ENCODE results near the gene SERPINA12.

SERPINA12 gene, protein sequence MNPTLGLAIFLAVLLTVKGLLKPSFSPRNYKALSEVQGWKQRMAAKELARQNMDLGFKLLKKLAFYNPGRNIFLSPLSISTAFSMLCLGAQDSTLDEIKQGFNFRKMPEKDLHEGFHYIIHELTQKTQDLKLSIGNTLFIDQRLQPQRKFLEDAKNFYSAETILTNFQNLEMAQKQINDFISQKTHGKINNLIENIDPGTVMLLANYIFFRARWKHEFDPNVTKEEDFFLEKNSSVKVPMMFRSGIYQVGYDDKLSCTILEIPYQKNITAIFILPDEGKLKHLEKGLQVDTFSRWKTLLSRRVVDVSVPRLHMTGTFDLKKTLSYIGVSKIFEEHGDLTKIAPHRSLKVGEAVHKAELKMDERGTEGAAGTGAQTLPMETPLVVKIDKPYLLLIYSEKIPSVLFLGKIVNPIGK

GRCh38 chr14:94509356-94509755 is at the start of gene SERPINA12:
Gene SERPINA12, minus strand, starts transcription at chr14:94509469. Its CDS starts 11,072 bp downstream, at chr14:94498397.
- no peaks in the 10 kb centered on the region for H3K36me3 ChIP-seq (ENCODE audit: control insufficient read depth, insufficient read depth, low read length)
- H3K27ac ChIP-seq (ENCODE audit: low read depth, low read length): no peak within 1 kb of the TSS
- H3K9me3 ChIP-seq (ENCODE audit: control insufficient read depth, insufficient read depth, low read length): no peaks in the 10 kb centered on the region
- H3K4me1 ChIP-seq (ENCODE audit: control insufficient read depth, insufficient read depth, low read length): no peaks in the 10 kb centered on the region
- H3K4me3 ChIP-seq (ENCODE audit: low read depth, low read length): no peak within 1 kb of the TSS
- H3K9ac ChIP-seq (ENCODE audit: low read depth, low read length): no peak within 1 kb of the TSS
- H3K27me3 ChIP-seq (ENCODE audit: control insufficient read depth, insufficient read depth, low read length): no peaks in the 10 kb centered on the region

- Histone ChIP-seq H3K4me3 (ENCODE audit: low read depth, low read length) (no peak overlapping the region), H3K27me3 (ENCODE audit: control insufficient read depth, insufficient read depth, low read length) (no peaks in the 10 kb centered on the region), H3K9ac (ENCODE audit: low read depth, low read length) (no peak overlapping the region), H3K27ac (ENCODE audit: low read depth, low read length) (no peak overlapping the region), H3K9me3 (ENCODE audit: control insufficient read depth, insufficient read depth, low read length) (no peaks in the 10 kb centered on the region), H3K36me3 (ENCODE audit: control insufficient read depth, insufficient read depth, low read length) (no peaks in the 10 kb centered on the region), H3K4me1 (ENCODE audit: control insufficient read depth, insufficient read depth, low read length) (no peaks in the 10 kb centered on the region)
These were observed 49.6 kb upstream of the SERPINA12 start for GRCh38 chr14:94558842-94559241.

DNA sequence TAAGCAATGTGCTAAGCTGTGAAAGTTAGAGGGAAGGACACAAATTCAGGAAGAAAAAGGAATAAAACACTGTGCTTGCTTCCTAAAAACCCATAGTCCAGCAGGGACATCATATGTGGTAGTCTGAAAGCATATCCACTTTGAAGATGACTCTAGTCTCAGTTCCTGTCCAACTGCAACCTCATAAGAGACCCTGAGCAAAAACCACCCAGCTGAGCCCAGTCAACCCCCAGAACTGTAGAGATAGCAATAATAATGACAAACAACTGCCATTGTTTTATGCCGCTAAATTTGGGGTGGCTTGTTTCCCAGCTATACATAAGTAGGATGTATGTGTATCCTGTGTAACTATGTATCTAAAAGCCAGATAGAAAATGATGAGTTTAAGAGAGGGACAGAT is 48.1 kb upstream of the SERPINA12 start:
- H3K9me3 ChIP-seq (ENCODE audit: control insufficient read depth, insufficient read depth, low read length): no peaks in the 10 kb centered on the region
- no peak overlapping the region for H3K27ac ChIP-seq (ENCODE audit: low read depth, low read length)
- no peaks in the 10 kb centered on the region for H3K36me3 ChIP-seq (ENCODE audit: control insufficient read depth, insufficient read depth, low read length)
- H3K4me3 ChIP-seq (ENCODE audit: low read depth, low read length): no peak overlapping the region
- H3K9ac ChIP-seq (ENCODE audit: low read depth, low read length): no peak overlapping the region
- H3K4me1 ChIP-seq (ENCODE audit: control insufficient read depth, insufficient read depth, low read length): no peaks in the 10 kb centered on the region
- H3K27me3 ChIP-seq (ENCODE audit: control insufficient read depth, insufficient read depth, low read length): no peaks in the 10 kb centered on the region

DNA sequence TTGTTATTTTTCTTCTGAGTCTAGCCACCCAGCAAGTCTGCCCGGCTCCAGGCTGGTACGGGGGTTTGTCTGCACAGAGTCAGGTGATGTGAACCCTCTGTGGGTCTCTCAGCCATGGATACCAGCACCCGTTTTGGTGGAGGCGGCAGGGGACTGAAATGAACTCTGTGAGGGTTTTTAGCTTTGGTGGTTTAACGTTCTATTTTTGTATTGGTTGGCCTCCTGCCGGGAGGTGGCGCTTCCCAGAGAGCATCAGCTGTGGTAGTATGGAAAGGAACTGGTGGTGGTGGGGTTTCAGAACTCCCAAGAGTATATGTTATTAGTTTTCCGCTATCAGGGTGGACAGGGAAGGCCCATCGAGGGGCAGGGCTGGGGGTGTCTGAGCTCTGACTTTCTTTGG is 46.7 kb upstream of the SERPINA12 start:
- no peaks in the 10 kb centered on the region for H3K9me3 ChIP-seq (ENCODE audit: control insufficient read depth, insufficient read depth, low read length)
- no peaks in the 10 kb centered on the region for H3K36me3 ChIP-seq (ENCODE audit: control insufficient read depth, insufficient read depth, low read length)
- no peak overlapping the region for H3K9ac ChIP-seq (ENCODE audit: low read depth, low read length)
- no peaks in the 10 kb centered on the region for H3K27me3 ChIP-seq (ENCODE audit: control insufficient read depth, insufficient read depth, low read length)
- no peak overlapping the region for H3K4me3 ChIP-seq (ENCODE audit: low read depth, low read length)
- no peaks in the 10 kb centered on the region for H3K4me1 ChIP-seq (ENCODE audit: control insufficient read depth, insufficient read depth, low read length)
- no peak overlapping the region for H3K27ac ChIP-seq (ENCODE audit: low read depth, low read length)

DNA sequence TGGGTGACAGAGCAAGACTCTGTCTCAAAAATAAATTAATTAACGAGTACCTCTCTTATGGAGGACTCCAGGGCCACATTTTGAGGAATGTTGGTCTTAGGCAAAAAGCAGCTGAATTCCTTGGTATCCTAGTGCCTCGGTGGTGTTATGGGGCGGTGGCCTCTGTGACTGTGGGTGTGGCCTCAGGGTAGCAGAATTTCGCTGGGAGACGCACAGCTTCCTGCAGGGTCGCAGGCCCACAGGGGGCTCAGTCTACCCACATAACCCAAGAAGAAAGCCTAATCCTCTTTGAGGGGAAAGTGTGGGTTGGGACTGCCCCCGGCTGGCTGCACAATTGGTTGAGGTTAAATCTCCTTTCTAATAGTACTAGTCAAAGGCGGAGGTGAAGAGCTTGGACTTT is 40.8 kb upstream of the SERPINA12 start:
- Histone ChIP-seq H3K9ac (ENCODE audit: low read depth, low read length) (no peak overlapping the region), H3K36me3 (ENCODE audit: control insufficient read depth, insufficient read depth, low read length) (no peaks in the 10 kb centered on the region), H3K27me3 (ENCODE audit: control insufficient read depth, insufficient read depth, low read length) (no peaks in the 10 kb centered on the region), H3K4me3 (ENCODE audit: low read depth, low read length) (no peak overlapping the region), H3K27ac (ENCODE audit: low read depth, low read length) (no peak overlapping the region), H3K4me1 (ENCODE audit: control insufficient read depth, insufficient read depth, low read length) (peaks cover 9% of the 10 kb centered on the region), H3K9me3 (ENCODE audit: control insufficient read depth, insufficient read depth, low read length) (no peaks in the 10 kb centered on the region)

DNA sequence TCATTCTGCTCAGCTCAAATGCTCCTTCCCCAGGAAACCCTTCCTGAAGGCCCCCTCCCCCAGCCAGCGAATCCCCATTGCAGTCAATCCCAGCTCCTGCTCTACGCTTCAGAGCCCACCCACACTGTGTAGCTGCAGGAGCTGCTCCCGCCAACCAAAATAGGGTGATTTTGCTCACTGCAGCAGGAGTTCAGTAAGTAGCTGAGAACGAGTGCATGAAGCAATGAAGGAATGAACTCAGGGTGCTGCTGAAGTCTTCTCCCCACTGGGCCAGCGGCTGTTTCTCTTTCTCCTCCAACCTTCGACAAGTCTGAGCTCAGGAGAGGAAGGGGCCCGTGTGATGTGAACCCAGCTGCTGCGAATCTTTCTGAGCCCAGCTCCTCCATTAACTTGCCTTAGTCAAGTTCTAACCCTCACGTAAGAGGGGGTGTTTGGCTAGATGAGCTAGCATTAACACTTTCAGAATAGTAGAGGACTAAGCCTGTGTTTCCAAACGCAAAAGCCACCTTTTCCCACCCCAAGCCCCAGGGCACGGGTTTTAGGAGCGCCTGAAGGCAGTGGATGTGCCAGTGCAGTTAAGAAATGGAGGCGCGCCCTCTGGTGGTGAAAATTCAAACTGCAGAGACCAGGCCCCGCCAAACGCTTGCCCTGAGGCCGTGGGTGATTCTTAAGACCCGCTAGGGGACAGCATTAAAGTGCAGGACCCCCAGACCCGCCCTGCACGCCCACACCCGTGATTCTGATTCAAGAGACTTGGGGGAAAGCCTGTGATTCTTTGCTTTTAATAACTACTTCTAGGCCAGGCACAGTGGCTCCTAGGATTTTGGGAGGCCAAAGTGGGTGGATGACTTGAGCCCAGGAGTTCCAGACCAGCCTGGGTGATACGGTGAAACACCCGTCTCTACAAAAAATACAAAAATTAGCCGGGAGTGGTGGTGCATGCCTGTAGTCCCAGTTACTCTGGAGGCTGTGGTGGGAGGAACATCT is 40.0 kb upstream of the SERPINA12 start:
- Histone ChIP-seq H3K9me3 (ENCODE audit: control insufficient read depth, insufficient read depth, low read length) (no peaks in the 10 kb centered on the region), H3K36me3 (ENCODE audit: control insufficient read depth, insufficient read depth, low read length) (no peaks in the 10 kb centered on the region), H3K4me3 (ENCODE audit: low read depth, low read length) (no peak overlapping the region), H3K9ac (ENCODE audit: low read depth, low read length) (no peak overlapping the region), H3K4me1 (ENCODE audit: control insufficient read depth, insufficient read depth, low read length) (peaks cover 15% of the 10 kb centered on the region), H3K27me3 (ENCODE audit: control insufficient read depth, insufficient read depth, low read length) (no peaks in the 10 kb centered on the region), H3K27ac (ENCODE audit: low read depth, low read length) (no peak overlapping the region)

DNA sequence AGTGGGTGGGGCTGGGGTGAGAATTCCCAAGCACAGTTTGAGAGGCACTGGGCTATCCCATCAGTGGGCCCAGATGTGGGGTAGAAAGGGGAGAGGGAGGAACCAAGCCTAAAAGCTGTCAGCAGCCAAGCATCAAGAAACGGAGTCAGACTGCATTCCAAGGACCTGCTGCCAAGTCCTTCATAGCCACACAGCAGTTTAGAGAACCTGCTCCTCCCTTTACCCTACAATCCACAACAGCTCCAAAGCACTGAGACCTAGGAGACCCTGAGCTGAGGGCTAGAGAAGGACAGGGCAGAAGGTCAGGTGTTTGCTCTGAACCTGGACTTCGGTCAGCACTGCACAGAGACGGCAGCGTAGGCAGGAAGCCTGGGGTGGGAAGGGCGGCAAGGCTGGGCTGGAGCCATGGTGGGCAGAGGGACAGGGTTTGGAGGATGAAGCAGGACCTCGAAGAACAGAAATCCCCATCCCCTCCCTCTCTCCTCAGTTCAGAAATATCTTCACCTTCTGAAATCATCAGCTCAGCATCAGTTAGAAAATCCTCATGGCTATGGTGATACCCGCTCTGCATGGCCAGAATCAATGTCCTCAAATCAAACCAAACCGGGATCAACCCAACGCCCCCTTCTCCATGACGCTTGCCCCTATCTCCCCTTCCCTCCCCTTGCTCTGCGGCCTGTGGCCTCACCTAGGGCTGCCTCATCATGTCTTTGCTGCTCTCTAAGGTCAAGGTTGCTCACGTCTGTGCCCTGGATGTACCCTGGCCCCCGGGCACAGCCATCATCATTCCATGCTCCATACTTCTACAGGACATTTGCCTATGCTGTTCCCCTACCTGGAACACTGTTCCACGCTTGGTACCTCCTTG is 39.1 kb upstream of the SERPINA12 start:
- H3K36me3 ChIP-seq (ENCODE audit: control insufficient read depth, insufficient read depth, low read length): no peaks in the 10 kb centered on the region
- no peak overlapping the region for H3K4me3 ChIP-seq (ENCODE audit: low read depth, low read length)
- H3K27ac ChIP-seq (ENCODE audit: low read depth, low read length): no peak overlapping the region
- no peak overlapping the region for H3K9ac ChIP-seq (ENCODE audit: low read depth, low read length)
- no peaks in the 10 kb centered on the region for H3K9me3 ChIP-seq (ENCODE audit: control insufficient read depth, insufficient read depth, low read length)
- no peaks in the 10 kb centered on the region for H3K27me3 ChIP-seq (ENCODE audit: control insufficient read depth, insufficient read depth, low read length)
- H3K4me1 ChIP-seq (ENCODE audit: control insufficient read depth, insufficient read depth, low read length): peaks cover 15% of the 10 kb centered on the region

DNA sequence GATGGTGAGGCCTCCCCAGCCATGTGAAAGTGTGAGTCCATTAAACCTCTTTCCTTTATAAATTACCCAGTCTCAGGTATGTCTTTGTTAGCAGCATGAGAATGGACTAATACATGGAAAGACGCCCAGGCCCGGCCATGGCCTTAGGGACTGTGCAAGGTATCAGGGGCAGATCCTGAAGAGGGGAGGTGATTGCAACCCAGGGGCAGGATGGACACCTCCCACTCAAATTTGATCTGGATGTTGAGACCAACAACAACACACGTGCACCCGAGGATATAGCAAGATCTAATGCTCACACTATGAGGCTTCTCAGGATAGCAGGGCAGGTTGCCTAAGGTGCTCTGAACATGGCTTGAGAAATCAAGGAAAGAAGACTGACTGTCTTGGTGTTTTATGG is 38.5 kb upstream of the SERPINA12 start:
- no peak overlapping the region for H3K9ac ChIP-seq (ENCODE audit: low read depth, low read length)
- H3K9me3 ChIP-seq (ENCODE audit: control insufficient read depth, insufficient read depth, low read length): no peaks in the 10 kb centered on the region
- H3K4me3 ChIP-seq (ENCODE audit: low read depth, low read length): no peak overlapping the region
- no peak overlapping the region for H3K27ac ChIP-seq (ENCODE audit: low read depth, low read length)
- no peaks in the 10 kb centered on the region for H3K27me3 ChIP-seq (ENCODE audit: control insufficient read depth, insufficient read depth, low read length)
- no peaks in the 10 kb centered on the region for H3K36me3 ChIP-seq (ENCODE audit: control insufficient read depth, insufficient read depth, low read length)
- peaks cover 15% of the 10 kb centered on the region for H3K4me1 ChIP-seq (ENCODE audit: control insufficient read depth, insufficient read depth, low read length)

DNA sequence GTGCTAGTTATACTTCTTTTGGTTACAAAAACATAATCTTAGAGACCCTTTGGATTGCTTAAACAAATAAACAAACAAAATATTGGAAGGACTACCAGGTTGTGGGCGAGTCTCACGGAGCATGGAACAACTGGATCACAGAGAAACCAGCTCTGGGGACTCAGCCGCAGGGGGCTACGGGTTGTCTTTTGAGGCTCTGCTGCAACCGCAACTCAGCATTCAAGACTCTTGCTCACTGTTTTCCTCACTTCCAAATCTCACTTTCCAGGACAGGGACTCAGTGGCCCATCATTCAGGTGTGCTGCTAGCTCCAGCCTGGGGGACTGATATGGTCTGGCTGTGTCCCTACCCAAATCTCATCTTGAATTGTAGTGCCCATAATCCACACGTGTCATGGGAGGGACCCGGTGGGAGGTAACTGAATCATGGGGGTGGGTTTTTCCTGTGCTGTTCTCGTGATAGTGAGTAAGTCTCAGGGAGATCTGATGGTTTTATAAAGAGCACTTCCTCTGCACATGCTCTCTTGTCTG is 37.9 kb upstream of the SERPINA12 start:
- Histone ChIP-seq H3K9ac (ENCODE audit: low read depth, low read length) (no peak overlapping the region), H3K9me3 (ENCODE audit: control insufficient read depth, insufficient read depth, low read length) (no peaks in the 10 kb centered on the region), H3K4me3 (ENCODE audit: low read depth, low read length) (no peak overlapping the region), H3K36me3 (ENCODE audit: control insufficient read depth, insufficient read depth, low read length) (no peaks in the 10 kb centered on the region), H3K4me1 (ENCODE audit: control insufficient read depth, insufficient read depth, low read length) (peaks cover 15% of the 10 kb centered on the region), H3K27me3 (ENCODE audit: control insufficient read depth, insufficient read depth, low read length) (no peaks in the 10 kb centered on the region), H3K27ac (ENCODE audit: low read depth, low read length) (no peak overlapping the region)

- Histone ChIP-seq H3K4me3 (ENCODE audit: low read depth, low read length) (no peak overlapping the region), H3K9me3 (ENCODE audit: control insufficient read depth, insufficient read depth, low read length) (no peaks in the 10 kb centered on the region), H3K4me1 (ENCODE audit: control insufficient read depth, insufficient read depth, low read length) (peaks cover 15% of the 10 kb centered on the region), H3K36me3 (ENCODE audit: control insufficient read depth, insufficient read depth, low read length) (no peaks in the 10 kb centered on the region), H3K27ac (ENCODE audit: low read depth, low read length) (no peak overlapping the region), H3K27me3 (ENCODE audit: control insufficient read depth, insufficient read depth, low read length) (no peaks in the 10 kb centered on the region), H3K9ac (ENCODE audit: low read depth, low read length) (no peak overlapping the region)
These were observed 36.0 kb upstream of the SERPINA12 start for GRCh38 chr14:94545131-94545841.
